Cardiac fibroblast (primary cell): ENCODE results near the gene NHS.

Experiments used
- DNase-seq, 2 donors: peaks; one replicate each; pipeline versions ENCODE4 v3.0.0 to v3.0.0-alpha.2; 2010; ENCODE audit warnings: low read depth in 2 of 2
- H3K4me3 ChIP-seq, 2 donors: replicated peaks in 1 of 2; 1 replicate in 1 of 2; 2 replicates in 1 of 2; pipeline ENCODE4 v1.5.1; 2011; ENCODE audit warnings: low read depth in 2 of 2, low read length in 2 of 2, mild to moderate bottlenecking in 2 of 2, moderate library complexity in 1 of 2
- TF ChIP-seq, protein P1 (sequence below): IDR thresholded peaks from one replicate; pipeline ENCODE4 v1.5.1; 2011; ENCODE audit warnings: low read depth, mild to moderate bottlenecking, low read length, inconsistent platforms

The NHS gene

DNA sequence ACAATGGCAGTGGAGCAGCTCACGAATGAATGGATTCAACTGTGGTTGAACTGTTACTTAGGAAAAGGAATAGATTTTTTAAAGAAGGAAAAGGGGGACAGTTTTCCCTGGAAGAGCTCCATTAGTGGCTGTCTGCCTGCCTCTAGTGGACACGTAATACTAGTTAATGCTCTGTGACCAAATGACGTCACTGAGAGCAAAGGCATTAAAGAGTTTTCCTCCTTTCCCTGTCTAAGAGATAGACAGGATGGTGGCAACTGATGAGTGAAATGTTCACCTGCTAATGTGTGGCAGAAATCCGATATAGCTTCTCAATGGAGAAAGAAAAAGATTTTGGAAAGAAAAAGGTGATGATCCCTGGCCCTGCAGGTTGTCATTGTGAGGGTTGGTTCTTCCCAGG, 310.0 kb downstream of the NHS start:
- no peak overlapping the region for H3K4me3 ChIP-seq
- TF ChIP-seq, protein P1, sequence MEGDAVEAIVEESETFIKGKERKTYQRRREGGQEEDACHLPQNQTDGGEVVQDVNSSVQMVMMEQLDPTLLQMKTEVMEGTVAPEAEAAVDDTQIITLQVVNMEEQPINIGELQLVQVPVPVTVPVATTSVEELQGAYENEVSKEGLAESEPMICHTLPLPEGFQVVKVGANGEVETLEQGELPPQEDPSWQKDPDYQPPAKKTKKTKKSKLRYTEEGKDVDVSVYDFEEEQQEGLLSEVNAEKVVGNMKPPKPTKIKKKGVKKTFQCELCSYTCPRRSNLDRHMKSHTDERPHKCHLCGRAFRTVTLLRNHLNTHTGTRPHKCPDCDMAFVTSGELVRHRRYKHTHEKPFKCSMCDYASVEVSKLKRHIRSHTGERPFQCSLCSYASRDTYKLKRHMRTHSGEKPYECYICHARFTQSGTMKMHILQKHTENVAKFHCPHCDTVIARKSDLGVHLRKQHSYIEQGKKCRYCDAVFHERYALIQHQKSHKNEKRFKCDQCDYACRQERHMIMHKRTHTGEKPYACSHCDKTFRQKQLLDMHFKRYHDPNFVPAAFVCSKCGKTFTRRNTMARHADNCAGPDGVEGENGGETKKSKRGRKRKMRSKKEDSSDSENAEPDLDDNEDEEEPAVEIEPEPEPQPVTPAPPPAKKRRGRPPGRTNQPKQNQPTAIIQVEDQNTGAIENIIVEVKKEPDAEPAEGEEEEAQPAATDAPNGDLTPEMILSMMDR, result no peak
- no peak for DNase-seq

DNA sequence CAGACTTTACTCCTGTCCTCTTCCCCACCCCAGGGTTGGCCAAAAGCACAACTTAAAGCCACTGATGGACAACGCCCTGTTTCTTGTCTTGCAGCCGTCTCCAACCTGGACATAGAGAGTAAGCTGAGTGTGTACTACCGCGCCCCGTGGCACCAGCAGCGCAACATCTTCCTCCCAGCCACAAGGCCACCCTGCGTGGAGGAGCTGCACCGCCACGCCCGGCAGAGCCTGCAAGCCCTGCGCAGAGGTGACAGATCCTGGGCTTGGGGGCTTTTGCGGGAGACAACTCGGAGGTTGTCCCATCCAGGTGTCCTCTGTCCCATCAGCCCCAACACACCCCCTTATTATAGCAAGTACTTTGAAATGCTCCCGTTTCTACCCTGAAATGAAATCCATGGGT, 312.6 kb downstream of the NHS start:
- no peak overlapping the region for H3K4me3 ChIP-seq
- DNase-seq, result no peak
- TF ChIP-seq, protein P1, result no peak

DNA sequence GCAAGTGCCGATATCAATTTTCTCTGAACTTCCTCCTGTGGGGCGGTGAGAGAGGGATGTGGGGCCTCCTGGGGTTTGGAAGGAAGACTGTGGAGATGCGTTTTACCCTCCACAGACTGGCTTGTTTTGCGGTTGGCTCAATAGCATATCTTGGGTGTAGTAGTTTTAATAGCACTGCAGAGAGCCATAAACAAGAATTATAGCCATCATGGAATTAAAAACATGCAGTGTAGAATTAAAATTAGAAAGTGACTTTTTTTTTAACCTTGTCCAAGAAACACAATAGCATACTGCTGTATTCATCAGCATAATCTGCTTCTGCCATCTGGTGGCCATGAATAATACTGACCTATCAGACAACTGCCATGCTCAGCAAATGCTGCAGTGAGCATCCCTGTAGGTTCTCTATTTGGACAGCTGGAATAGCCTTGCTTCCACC, 315.0 kb downstream of the NHS start:
- peak; percentile 71 for DNase-seq
- TF ChIP-seq, protein P1, result peak; percentile 45

DNA sequence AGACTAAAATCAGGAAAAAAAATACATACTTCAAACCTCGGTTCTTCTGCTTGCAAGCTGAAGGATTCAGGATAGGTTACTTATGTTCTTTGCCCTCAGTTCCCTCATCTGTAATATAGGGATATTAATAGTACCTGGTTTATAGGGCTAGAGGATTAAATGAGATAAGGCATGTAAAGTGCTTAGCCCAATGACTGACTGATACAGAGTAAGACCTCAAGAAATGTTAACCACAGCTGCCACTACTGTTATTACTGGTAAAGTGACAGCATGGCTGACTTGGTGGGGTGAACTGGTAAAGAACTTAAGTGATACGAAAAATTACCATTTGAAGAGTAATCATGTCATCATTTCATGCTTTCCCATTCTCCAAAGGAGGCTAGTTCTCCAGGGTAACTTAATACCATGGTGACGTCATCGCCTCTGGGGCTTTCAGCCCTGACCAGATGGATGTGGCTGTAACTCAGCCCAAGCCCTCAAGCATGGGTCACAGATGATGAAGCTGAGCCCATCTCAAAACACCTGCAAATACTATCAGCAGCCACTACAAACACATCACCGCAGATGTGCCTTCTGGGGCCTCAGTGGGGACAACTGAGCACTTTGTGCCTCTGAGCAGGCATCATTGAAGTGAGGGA, 317.8 kb downstream of the NHS start:
- H3K4me3 ChIP-seq, result no peak overlapping the region
- peak; percentile 3 to 50 for DNase-seq

More for the DNA sequence above, 315.0 kb downstream of the NHS start:
- no peak overlapping the region for H3K4me3 ChIP-seq

DNA sequence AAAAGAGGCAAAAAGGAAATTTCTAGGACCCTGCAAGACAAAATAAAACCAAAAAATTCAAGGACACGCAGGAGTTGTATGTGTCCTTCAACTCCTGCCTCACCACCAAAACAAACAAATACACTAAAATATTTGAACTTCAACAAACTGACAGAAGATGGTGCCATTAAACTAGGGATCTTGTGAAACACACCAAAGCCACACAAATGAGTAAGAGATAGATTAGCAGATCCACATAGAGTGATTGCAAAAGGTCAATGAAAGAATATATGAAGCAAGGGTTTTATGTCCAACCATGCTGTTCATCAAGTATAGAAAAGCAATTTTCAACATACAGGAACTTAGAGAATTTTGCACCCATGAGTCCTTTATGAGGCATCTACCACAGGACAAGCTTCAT, 322.2 kb downstream of the NHS start:
- DNase-seq, result peak; percentile 29 to 51
- no peak overlapping the region for H3K4me3 ChIP-seq
- TF ChIP-seq, protein P1, result no peak

More for the DNA sequence above, 317.8 kb downstream of the NHS start:
- TF ChIP-seq, protein P1, result no peak

DNA sequence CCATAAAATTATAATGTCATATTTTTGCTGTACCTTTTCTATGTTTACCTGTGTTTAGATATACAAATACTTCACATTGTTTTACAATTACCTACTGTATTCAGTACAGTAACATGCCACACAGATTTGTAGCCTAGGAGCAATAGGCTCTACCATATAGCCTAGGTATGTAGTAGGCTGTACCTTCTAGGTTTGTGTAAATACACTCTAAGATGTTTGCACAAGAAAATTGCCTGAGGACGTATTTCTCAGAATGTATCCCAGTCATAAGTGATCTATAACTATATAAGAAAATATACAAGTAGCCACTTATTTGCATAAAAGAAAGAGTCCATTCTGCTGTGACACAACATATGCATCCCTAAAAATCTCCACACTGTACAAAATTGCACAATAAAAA, 326.0 kb downstream of the NHS start:
- TF ChIP-seq, protein P1, result no peak
- no peak overlapping the region for H3K4me3 ChIP-seq

DNA sequence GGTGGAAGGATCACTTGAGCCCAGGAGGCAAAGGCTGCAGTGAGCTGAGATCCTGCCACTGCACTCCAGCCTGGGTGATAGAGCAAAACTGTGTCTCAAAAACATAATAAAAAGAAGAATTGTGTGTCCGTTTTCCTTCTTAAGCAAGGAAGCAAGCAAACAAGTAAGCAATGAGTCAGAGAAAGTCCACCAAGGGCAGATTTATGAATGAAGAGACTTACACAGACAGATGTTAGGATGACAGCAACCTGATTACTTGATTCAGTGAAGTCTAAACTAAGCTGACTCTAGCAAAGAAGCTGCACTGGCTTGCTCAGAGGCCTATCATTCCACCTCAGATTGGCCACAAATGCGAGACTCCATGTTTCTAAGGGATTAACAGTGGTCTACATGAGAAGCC, 328.2 kb downstream of the NHS start:
- DNase-seq, result no peak
- TF ChIP-seq, protein P1, result no peak
- H3K4me3 ChIP-seq, result no peak overlapping the region

More for the DNA sequence above, 326.0 kb downstream of the NHS start:
- no peak for DNase-seq
